Astrocyte of the hippocampus (primary cell): ENCODE measurements around the gene ROBO4.

ENCODE experiments used
- DNase-seq: peaks from one replicate; pipeline ENCODE4 v3.0.0; 2011; ENCODE audit warnings: low read depth, low spot score

Gene ROBO4

DNA sequence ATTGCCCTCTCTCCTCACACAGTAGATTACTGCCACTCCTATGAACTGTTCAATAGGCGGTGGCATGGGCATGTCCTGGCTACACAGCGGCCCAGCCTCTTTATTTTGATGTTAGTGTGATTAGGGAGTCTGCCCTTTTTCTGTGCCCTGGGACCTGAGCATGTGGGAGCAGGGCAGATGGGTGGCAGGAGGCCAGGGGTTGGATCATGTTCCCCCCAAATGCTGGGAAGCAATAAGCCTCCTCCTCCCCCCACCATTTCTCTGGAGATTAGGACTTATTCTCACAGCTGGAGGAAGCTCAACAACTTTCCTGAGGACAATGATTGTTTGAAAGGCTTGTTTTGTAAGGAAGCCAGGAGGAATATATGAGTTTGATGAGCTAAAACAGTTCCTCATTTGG is 22.2 kb upstream of the ROBO4 start:
- no peak for DNase-seq

GRCh38 chr11:124918950-124919349 is 21.3 kb upstream of the ROBO4 start, which contains the start of gene HEPN1:
Gene HEPN1 (plus strand): TSS chr11:124919250.
- DNase-seq = no peak

DNA sequence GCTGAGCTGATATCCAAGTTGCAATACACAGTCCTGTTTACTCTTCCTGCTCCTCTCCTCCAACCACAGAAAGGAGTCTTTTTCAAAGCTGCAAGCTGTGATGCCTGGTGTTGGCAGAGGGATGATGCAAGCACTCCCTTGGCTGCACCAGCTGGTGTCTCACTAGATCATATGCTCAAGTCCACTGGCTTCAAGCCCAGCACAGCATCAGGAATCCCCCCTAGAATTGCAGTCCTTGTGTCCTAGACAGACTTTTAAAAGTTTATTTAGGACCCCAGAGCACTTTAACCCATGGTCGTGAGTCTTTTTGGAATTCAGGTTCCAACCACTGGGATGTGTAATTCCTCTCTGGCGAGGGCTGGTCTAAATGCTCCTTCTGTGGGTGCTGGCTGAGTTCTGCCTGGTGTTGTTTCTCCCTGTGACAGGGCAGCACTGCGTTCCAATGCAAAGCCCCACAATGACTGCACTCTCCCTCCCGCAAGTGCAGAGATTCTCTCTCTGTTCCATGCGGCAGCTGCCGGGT is 19.5 kb upstream of the ROBO4 start:
- DNase-seq = no peak

DNA sequence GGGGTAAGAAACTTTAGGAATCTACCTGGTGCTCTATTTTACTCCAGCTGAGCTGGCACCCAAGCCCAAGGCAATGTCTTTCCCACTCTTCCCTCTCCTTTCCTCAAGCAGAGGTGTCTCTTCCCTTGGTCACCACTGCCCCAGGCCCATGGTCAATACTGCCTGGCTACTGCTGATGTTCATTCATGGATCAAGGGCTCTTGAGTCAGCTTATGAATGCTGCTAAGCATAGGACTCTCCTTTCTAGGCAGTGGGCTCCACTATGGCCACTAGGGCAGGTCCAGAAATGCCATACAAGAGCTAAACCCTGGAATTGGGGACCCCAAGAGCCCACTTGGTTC is 18.7 kb upstream of the ROBO4 start:
- no peak for DNase-seq

DNA sequence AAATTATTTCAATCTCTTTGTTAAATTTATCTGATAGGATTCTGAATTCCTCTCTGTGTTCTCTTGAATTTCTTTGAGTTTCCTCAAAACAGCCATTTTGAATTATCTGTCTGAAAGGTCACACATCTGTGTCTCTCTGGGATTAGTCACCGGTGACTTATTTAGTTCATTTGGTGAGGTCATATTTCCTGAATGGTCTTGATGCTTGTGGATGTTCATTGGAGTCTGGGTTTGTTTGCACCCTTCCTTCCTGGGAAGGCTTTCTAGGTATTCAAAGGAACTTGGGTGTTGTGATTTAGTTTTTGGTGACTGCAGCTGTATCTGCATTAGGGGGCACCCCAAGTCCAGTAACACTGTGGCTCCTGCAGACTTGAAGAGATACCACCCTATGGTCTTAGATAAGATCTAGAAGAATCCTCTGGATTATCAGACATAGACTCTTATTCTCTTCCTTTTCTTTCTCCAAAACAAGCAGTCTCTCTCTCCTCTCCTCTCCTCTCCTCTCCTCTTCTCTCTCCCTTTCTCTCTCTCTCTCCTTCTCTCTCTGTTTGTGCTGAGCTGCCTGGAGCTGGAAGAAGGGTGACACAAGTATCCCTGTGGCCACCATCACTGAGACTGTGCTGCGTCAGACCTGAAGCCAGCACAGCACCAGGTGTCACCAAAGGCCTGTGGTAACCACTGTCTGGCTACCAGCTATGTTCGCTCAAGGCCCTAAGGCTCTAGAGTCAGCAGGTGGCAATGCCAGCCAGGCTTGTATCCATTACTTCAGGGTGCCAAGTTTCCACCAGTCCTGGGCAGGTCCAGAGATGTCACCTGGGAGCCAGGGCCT is 18.1 kb upstream of the ROBO4 start:
- no peak for DNase-seq

DNA sequence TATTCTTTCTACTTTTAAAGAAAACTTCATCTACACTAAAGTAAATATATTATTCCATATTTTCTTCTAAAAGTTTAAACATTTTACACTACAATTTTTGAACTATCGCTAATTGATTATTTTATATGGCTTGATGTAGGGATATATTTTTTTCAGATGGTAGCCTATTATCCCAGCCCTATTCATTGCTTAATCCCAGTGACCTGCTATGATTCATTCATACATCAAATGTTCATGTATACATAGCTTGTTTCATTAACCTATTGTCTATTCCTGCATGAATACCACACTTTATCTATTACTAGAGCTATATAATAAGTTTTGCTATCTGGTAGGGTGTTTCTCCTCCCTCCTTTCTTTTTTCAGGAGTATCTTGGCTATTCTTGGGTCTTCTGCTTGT is 5.0 kb upstream of the ROBO4 start:
- DNase-seq = no peak

DNA sequence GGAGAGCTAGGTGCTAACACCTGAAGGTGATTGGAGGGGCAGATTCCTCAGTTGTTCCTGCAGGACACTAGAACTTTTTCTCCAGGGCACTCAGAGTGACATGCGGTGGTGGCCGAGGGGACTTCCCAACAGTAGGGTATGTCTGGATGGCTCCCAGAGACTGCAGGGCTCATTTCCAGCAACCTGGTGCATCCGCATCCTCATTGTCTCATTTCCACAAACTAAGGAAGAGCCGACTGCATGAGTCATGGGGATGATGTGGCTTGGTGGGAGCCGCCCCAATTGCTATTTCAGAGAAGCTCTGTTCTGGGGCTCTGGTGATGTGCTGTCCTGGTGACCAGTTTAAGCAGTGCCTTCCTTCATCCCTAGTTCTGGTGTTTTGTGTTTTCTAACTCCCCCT is 2.8 kb upstream of the ROBO4 start:
- peak; percentile 56 for DNase-seq

GRCh38 chr11:124899383-124900145 is 1.9 kb upstream of the ROBO4 start:
- DNase-seq = no peak

DNA sequence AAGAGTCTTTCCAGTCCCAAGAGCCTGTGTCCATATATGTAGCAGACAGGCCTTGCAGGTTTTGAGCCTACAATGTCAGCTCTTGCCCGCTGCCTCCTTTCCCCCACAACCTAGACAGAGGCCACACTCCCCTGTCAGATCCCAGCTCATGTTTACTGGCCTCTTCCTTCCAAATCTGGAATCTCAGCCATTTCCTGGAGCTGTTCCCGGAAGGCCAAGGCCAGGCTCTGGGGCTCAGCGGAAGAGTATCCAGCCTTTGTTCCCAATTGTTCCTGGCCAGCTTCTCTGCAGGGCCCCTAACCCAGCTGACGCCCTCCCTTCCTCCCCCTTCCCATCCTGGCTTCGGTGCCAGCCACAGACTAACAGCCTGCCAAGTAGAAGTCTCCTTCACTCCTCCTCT is 1.0 kb upstream of the ROBO4 start:
- DNase-seq = peak; percentile 61

GRCh38 chr11:124898263-124898680 is 607 bp upstream of the ROBO4 start:
- peak; percentile 76 for DNase-seq

GRCh38 chr11:124896821-124897391 is 759 bp downstream of the ROBO4 start:
- DNase-seq = no peak

DNA sequence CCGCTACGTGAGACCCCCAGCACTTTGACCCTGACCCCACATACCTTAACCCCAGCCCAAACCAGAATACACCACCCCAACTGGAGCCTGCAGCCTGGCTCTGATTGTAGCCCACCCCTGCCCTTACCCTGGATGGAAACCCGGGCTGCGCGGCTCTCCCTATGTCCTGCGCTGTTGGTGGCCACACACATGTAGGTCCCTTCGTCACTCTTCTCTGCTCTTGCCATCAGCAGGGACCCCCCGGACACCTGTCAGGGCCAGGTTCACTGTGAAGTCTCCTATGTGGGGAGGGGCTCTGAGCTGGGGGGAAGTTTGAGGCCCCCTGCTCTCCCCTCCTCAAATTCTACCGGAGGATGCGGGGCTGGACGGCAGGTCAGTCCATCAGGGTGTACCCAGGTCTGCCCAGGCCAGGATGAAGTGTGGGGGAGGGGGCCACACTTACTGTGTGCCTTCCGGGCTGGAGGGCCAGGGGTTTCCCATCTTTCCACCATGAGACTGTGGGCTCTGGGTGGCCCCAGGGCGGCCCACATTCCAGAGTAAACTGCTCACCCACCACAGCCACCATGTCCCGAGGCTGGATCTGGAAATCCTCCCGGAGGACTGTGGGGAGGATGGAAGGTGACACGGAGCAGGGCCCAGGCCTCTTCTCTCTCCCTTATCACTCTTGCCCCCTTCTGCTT is 1.5 kb downstream of the ROBO4 start:
- peak; percentile 54 for DNase-seq

- no peak for DNase-seq
These were observed 2.1 kb downstream of the ROBO4 start for GRCh38 chr11:124895471-124895971.

GRCh38 chr11:124894606-124895430 is 2.8 kb downstream of the ROBO4 start:
- DNase-seq = no peak

- no peak for DNase-seq
These were observed 3.8 kb downstream of the ROBO4 start for GRCh38 chr11:124893781-124894401.

- DNase-seq = no peak
These were observed 4.8 kb downstream of the ROBO4 start for GRCh38 chr11:124892750-124893454.

GRCh38 chr11:124892146-124892545 is 5.5 kb downstream of the ROBO4 start:
- no peak for DNase-seq

DNA sequence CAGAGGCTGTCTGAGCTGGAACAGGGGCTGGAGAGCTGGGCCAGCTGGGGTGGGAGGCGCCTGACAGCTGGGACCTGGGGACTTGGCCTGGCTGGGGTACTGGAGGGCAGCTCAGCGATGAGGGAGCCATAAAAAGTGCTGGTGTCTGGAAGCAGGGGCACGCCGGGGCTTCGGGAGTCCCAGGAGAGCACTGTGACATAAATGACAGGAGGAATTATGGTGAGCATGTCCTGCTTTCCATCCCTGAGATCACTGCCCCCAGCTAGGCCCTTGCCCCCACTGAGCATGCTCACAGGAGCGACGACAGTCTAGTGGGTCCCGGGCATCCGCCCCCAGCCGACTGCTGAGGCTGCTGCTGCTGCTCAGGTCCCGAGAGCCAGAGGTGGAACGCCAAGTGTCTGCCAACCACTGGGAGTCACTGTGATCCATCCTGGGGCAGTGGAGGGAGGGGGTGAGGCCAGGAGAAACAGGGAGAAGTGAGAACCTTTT is 6.2 kb downstream of the ROBO4 start:
- DNase-seq = no peak

GRCh38 chr11:124890683-124891372 is 6.8 kb downstream of the ROBO4 start:
- no peak for DNase-seq
